ENCODE results near the gene NEDD4L. TPM values are rescaled to one million over a fixed set of nuclear protein-coding genes. Genes with fewer than 3 reads are reported as not detected.

NEDD4L gene
- total RNA-seq, 2 experiments from 2014 or later, result 3.7 to 4.2 TPM

- ChIA-PET POLR2A (no interaction called here), CTCF (no interaction called here)
These were observed 95.7 kb downstream of the NEDD4L start for GRCh38 chr18:58139459-58140386.

GRCh38 chr18:58140387-58141325 lies 96.6 kb downstream of the NEDD4L start:
- ChIA-PET POLR2A (no interaction called here), CTCF (no interaction called here)

GRCh38 chr18:58143386-58143785 lies 99.4 kb downstream of the NEDD4L start:
- ChIA-PET POLR2A (no interaction called here), CTCF (interaction anchor here (1.2 kb wide), 2 partner anchors 9 to 22 kb away, joined by 3 read pairs; no protein-coding TSS in a partner anchor)

GRCh38 chr18:58144106-58144505 lies 100.1 kb downstream of the NEDD4L start:
- CTCF ChIA-PET, result no interaction called here
- POLR2A ChIA-PET, result no interaction called here

- ChIA-PET CTCF (no interaction called here), POLR2A (no interaction called here)
These were observed 100.8 kb downstream of the NEDD4L start for GRCh38 chr18:58144671-58145285.

- POLR2A ChIA-PET, result no interaction called here
- CTCF ChIA-PET, result no interaction called here
These were observed 102.1 kb downstream of the NEDD4L start for GRCh38 chr18:58146099-58146498.

- POLR2A ChIA-PET, result no interaction called here
- CTCF ChIA-PET, result no interaction called here
These were observed 105.0 kb downstream of the NEDD4L start for GRCh38 chr18:58148954-58149471.

GRCh38 chr18:58150772-58151171 lies 106.7 kb downstream of the NEDD4L start:
- POLR2A ChIA-PET, result no interaction called here
- CTCF ChIA-PET, result no interaction called here

- POLR2A ChIA-PET, result no interaction called here
- CTCF ChIA-PET, result no interaction called here
These were observed 108.2 kb downstream of the NEDD4L start for GRCh38 chr18:58152216-58152615.

GRCh38 chr18:58152891-58153290 lies 108.9 kb downstream of the NEDD4L start:
- POLR2A ChIA-PET, result no interaction called here
- CTCF ChIA-PET, result no interaction called here

- POLR2A ChIA-PET, result no interaction called here
- CTCF ChIA-PET, result no interaction called here
These were observed 112.5 kb downstream of the NEDD4L start for GRCh38 chr18:58156516-58156915.

- ChIA-PET CTCF (no interaction called here), POLR2A (no interaction called here)
These were observed 113.2 kb downstream of the NEDD4L start for GRCh38 chr18:58157237-58157636.

GRCh38 chr18:58158008-58158407 lies 114.0 kb downstream of the NEDD4L start:
- CTCF ChIA-PET, result no interaction called here
- POLR2A ChIA-PET, result no interaction called here

- CTCF ChIA-PET, result no interaction called here
- POLR2A ChIA-PET, result no interaction called here
These were observed 114.4 kb downstream of the NEDD4L start for GRCh38 chr18:58158459-58158858.

- CTCF ChIA-PET, result no interaction called here
- POLR2A ChIA-PET, result no interaction called here
These were observed 117.6 kb downstream of the NEDD4L start for GRCh38 chr18:58161659-58162058.

- ChIA-PET CTCF (no interaction called here), POLR2A (no interaction called here)
These were observed 118.1 kb downstream of the NEDD4L start for GRCh38 chr18:58162127-58162526.

- ChIA-PET CTCF (no interaction called here), POLR2A (no interaction called here)
These were observed 119.1 kb downstream of the NEDD4L start for GRCh38 chr18:58163004-58163590.

- CTCF ChIA-PET, result no interaction called here
- POLR2A ChIA-PET, result no interaction called here
These were observed 122.3 kb downstream of the NEDD4L start for GRCh38 chr18:58166278-58166844.

- POLR2A ChIA-PET, result no interaction called here
- CTCF ChIA-PET, result no interaction called here
These were observed 123.0 kb downstream of the NEDD4L start for GRCh38 chr18:58167073-58167472.

GRCh38 chr18:58168221-58168620 lies 124.2 kb downstream of the NEDD4L start:
- ChIA-PET CTCF (no interaction called here), POLR2A (no interaction called here)

Data from activated CD8-positive, alpha-beta memory T cell treated with anti-CD3 and anti-CD28 coated beads for 36 hours (primary cell).